ENCODE measurements around the gene MTG1.

The MTG1 gene, protein sequence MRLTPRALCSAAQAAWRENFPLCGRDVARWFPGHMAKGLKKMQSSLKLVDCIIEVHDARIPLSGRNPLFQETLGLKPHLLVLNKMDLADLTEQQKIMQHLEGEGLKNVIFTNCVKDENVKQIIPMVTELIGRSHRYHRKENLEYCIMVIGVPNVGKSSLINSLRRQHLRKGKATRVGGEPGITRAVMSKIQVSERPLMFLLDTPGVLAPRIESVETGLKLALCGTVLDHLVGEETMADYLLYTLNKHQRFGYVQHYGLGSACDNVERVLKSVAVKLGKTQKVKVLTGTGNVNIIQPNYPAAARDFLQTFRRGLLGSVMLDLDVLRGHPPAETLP

GRCh38 chr10:133394064-133394663 lies at the start of gene MTG1:
TSS of gene MTG1 (plus strand) at chr10:133394157. CDS start at chr10:133394221, 64 bp downstream.
- H3K36me3 ChIP-seq (ENCODE audit: control insufficient read depth in 1 of 2, insufficient read depth in 2 of 2, low read length in 2 of 2): peaks cover 6 to 27% of the 10 kb centered on the region in 2 donors
- no peaks in the 10 kb centered on the region for H3K27me3 ChIP-seq (ENCODE audit: low read depth, low read length)
- peaks cover 0 to 15% of the 10 kb centered on the region in 2 donors for H3K4me1 ChIP-seq (ENCODE audit: control insufficient read depth in 1 of 2, insufficient read depth in 2 of 2, low read length in 2 of 2)
- peak within 1 kb of the TSS; percentile 94 to 96 for H3K4me3 ChIP-seq (ENCODE audit: low read depth in 1 of 2, low read length in 2 of 2)
- H3K9me3 ChIP-seq (ENCODE audit: control insufficient read depth in 1 of 2, low read length in 2 of 2): no peaks in the 10 kb centered on the region
- peak within 1 kb of the TSS; percentile 87 for H3K27ac ChIP-seq (ENCODE audit: low read length)

GRCh38 chr10:133344236-133344635 lies 49.7 kb upstream of the MTG1 start:
- no peaks in the 10 kb centered on the region for H3K9me3 ChIP-seq (ENCODE audit: control insufficient read depth in 1 of 2, low read length in 2 of 2)
- no peak overlapping the region for H3K4me3 ChIP-seq (ENCODE audit: low read depth in 1 of 2, low read length in 2 of 2)
- no peak overlapping the region for H3K27ac ChIP-seq (ENCODE audit: low read length)
- no peaks in the 10 kb centered on the region for H3K27me3 ChIP-seq (ENCODE audit: low read depth, low read length)
- H3K36me3 ChIP-seq (ENCODE audit: control insufficient read depth in 1 of 2, insufficient read depth in 2 of 2, low read length in 2 of 2): no peaks in the 10 kb centered on the region
- peaks cover 0 to 5% of the 10 kb centered on the region in 2 donors for H3K4me1 ChIP-seq (ENCODE audit: control insufficient read depth in 1 of 2, insufficient read depth in 2 of 2, low read length in 2 of 2)

- Histone ChIP-seq H3K36me3 (ENCODE audit: control insufficient read depth in 1 of 2, insufficient read depth in 2 of 2, low read length in 2 of 2) (no peaks in the 10 kb centered on the region), H3K27ac (ENCODE audit: low read length) (no peak overlapping the region), H3K4me3 (ENCODE audit: low read depth in 1 of 2, low read length in 2 of 2) (no peak overlapping the region), H3K27me3 (ENCODE audit: low read depth, low read length) (no peaks in the 10 kb centered on the region), H3K9me3 (ENCODE audit: control insufficient read depth in 1 of 2, low read length in 2 of 2) (no peaks in the 10 kb centered on the region), H3K4me1 (ENCODE audit: control insufficient read depth in 1 of 2, insufficient read depth in 2 of 2, low read length in 2 of 2) (peaks cover 0 to 5% of the 10 kb centered on the region in 2 donors)
These were observed 47.5 kb upstream of the MTG1 start for GRCh38 chr10:133346413-133346812.

GRCh38 chr10:133347710-133348517 lies 46.0 kb upstream of the MTG1 start:
- no peaks in the 10 kb centered on the region for H3K9me3 ChIP-seq (ENCODE audit: control insufficient read depth in 1 of 2, low read length in 2 of 2)
- H3K27ac ChIP-seq (ENCODE audit: low read length): no peak overlapping the region
- no peaks in the 10 kb centered on the region for H3K36me3 ChIP-seq (ENCODE audit: control insufficient read depth in 1 of 2, insufficient read depth in 2 of 2, low read length in 2 of 2)
- H3K27me3 ChIP-seq (ENCODE audit: low read depth, low read length): no peaks in the 10 kb centered on the region
- peaks cover 0 to 5% of the 10 kb centered on the region in 2 donors for H3K4me1 ChIP-seq (ENCODE audit: control insufficient read depth in 1 of 2, insufficient read depth in 2 of 2, low read length in 2 of 2)
- H3K4me3 ChIP-seq (ENCODE audit: low read depth in 1 of 2, low read length in 2 of 2): peak overlapping the region in 1 of 2 donors; percentile 16

DNA sequence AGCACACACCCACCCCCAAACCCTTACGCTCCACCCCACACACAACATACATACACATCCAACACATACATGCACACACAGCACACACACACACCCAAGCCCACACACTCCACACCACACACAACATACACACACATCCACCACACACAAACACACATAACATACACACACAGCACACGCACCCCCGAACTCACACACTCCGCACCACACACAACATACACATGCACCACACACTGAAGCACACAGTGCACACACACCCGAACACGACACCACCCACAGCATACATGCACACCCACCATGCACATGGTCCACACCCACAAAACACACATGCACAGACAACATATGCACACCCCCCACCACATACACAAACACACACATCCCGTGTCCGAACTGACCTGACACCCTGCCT lies 44.8 kb upstream of the MTG1 start:
- H3K9me3 ChIP-seq (ENCODE audit: control insufficient read depth in 1 of 2, low read length in 2 of 2): no peaks in the 10 kb centered on the region
- H3K4me3 ChIP-seq (ENCODE audit: low read depth in 1 of 2, low read length in 2 of 2): no peak overlapping the region
- H3K36me3 ChIP-seq (ENCODE audit: control insufficient read depth in 1 of 2, insufficient read depth in 2 of 2, low read length in 2 of 2): no peaks in the 10 kb centered on the region
- H3K4me1 ChIP-seq (ENCODE audit: control insufficient read depth in 1 of 2, insufficient read depth in 2 of 2, low read length in 2 of 2): peaks cover 0 to 5% of the 10 kb centered on the region in 2 donors
- no peak overlapping the region for H3K27ac ChIP-seq (ENCODE audit: low read length)
- H3K27me3 ChIP-seq (ENCODE audit: low read depth, low read length): no peaks in the 10 kb centered on the region

DNA sequence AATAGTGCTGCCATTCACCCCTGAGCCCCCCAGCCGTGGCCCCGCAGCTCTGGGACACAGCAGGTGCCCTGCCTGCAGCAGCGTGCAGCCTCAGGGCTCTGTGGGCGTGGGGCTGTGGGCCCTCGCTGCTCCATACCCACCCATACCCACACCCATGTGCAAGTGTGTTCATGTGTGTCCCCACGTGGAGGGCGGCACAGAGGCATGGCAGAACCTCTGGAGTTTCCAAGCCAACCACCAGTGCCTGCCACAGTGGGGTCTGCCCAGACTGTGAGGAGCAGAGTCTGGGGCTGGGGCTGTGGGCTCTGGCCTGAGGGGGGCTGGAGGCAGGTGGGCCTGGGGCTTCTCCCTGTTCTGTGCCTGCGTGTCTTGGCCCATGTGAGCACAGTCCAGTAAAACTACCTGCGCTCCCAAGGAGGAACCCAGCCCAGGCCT lies 44.4 kb upstream of the MTG1 start:
- peaks cover 0 to 5% of the 10 kb centered on the region in 2 donors for H3K4me1 ChIP-seq (ENCODE audit: control insufficient read depth in 1 of 2, insufficient read depth in 2 of 2, low read length in 2 of 2)
- H3K9me3 ChIP-seq (ENCODE audit: control insufficient read depth in 1 of 2, low read length in 2 of 2): no peaks in the 10 kb centered on the region
- no peak overlapping the region for H3K4me3 ChIP-seq (ENCODE audit: low read depth in 1 of 2, low read length in 2 of 2)
- no peaks in the 10 kb centered on the region for H3K36me3 ChIP-seq (ENCODE audit: control insufficient read depth in 1 of 2, insufficient read depth in 2 of 2, low read length in 2 of 2)
- H3K27ac ChIP-seq (ENCODE audit: low read length): no peak overlapping the region
- H3K27me3 ChIP-seq (ENCODE audit: low read depth, low read length): no peaks in the 10 kb centered on the region

DNA sequence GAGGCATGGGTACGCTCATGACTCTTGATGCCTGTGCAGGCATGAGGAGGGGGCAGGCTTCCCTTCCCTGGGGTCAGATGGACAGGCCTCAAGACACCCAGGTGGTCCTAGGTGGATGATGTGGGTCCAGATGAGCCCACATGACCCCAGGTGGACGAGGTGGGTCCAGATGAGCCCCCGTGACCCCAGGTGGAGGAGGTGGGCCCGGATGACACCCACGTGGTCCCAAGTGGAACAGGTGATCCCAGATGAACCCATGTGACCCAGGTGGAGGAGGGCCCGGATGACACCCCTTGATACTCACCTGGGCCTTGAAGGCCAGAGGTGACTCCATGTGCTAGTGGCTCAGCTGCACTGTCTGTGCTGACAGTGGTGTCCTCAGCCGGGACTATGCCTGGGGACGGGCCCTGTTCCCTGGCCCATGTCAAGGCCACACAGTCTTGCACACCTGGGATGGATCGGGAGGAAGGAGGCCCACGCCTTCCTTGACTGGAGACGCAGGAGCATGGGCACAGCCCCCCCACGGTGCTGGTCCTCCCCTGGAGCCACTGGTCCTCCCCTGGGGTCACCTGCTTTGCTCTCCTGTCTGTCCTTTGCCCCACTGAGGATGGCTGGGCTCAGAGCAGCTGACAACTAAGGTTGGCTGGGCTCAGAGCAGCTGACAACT lies 43.5 kb upstream of the MTG1 start:
- H3K27ac ChIP-seq (ENCODE audit: low read length): no peak overlapping the region
- H3K4me1 ChIP-seq (ENCODE audit: control insufficient read depth in 1 of 2, insufficient read depth in 2 of 2, low read length in 2 of 2): peaks cover 0 to 5% of the 10 kb centered on the region in 2 donors
- no peaks in the 10 kb centered on the region for H3K36me3 ChIP-seq (ENCODE audit: control insufficient read depth in 1 of 2, insufficient read depth in 2 of 2, low read length in 2 of 2)
- no peaks in the 10 kb centered on the region for H3K9me3 ChIP-seq (ENCODE audit: control insufficient read depth in 1 of 2, low read length in 2 of 2)
- no peaks in the 10 kb centered on the region for H3K27me3 ChIP-seq (ENCODE audit: low read depth, low read length)
- H3K4me3 ChIP-seq (ENCODE audit: low read depth in 1 of 2, low read length in 2 of 2): no peak overlapping the region

DNA sequence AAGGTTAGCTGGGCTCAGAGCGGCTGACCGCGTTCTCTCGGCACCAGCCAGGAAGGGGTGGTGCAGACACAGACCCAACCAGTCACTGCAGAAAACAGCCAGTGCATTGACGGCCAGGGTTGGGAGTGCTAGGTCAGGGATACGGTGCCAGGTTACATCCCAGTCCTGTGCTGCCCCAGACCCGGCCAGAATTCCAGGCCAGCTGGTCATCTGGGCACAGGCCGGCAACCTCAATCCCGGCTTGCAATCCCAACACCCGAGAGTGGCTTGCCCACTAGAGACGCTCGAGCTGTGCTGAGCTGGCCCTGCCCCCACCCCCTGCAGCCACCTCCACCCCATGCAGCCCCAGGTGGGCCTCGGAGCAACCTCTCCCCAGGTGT lies 43.0 kb upstream of the MTG1 start:
- H3K27me3 ChIP-seq (ENCODE audit: low read depth, low read length): no peaks in the 10 kb centered on the region
- no peak overlapping the region for H3K4me3 ChIP-seq (ENCODE audit: low read depth in 1 of 2, low read length in 2 of 2)
- H3K27ac ChIP-seq (ENCODE audit: low read length): no peak overlapping the region
- no peaks in the 10 kb centered on the region for H3K9me3 ChIP-seq (ENCODE audit: control insufficient read depth in 1 of 2, low read length in 2 of 2)
- no peaks in the 10 kb centered on the region for H3K36me3 ChIP-seq (ENCODE audit: control insufficient read depth in 1 of 2, insufficient read depth in 2 of 2, low read length in 2 of 2)
- H3K4me1 ChIP-seq (ENCODE audit: control insufficient read depth in 1 of 2, insufficient read depth in 2 of 2, low read length in 2 of 2): peaks cover 0 to 5% of the 10 kb centered on the region in 2 donors

DNA sequence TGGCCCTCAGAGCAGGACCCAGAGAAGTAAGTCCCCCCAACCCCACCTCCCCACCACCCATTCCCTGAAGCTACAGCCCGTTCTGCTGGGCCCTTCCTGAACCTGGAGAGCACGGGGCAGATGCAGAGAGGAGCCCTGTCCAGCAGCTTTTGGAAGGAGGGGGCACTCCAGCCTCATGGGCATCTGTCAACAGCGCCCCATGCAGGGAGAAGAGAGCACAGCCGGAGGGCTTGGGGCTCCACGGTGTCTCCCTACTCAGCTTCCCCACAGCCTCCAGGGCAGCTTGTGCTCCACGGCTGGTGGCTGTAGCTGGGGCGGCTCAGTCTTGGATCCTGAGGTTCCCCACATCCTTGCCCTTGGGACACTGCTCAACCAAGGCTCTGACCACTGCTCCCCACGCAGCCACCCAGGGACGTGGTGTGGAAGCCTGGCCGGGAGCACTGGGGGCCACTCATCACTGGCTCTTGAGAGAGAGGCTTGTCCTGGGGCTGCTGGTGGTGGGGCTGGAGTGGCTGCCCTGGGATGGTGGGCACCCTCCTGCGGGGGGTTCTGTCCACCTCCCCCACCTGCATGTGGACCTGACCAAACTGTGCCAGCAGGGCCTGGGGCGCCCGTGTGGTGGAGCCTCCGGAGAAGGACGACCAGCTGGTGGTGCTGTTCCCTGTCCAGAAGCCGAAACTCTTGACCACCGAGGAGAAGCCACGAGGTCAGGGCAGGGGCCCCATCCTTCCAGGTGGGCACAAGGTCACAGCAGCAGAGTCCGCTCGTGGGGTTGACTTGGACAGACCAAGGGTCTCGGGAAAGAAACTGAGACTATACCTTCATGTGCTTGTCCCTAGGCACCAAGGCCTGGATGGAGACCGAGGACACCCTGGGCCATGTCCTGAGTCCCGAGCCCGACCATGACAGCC lies 42.3 kb upstream of the MTG1 start:
- H3K27ac ChIP-seq (ENCODE audit: low read length): no peak overlapping the region
- no peaks in the 10 kb centered on the region for H3K27me3 ChIP-seq (ENCODE audit: low read depth, low read length)
- no peak overlapping the region for H3K4me3 ChIP-seq (ENCODE audit: low read depth in 1 of 2, low read length in 2 of 2)
- no peaks in the 10 kb centered on the region for H3K9me3 ChIP-seq (ENCODE audit: control insufficient read depth in 1 of 2, low read length in 2 of 2)
- H3K4me1 ChIP-seq (ENCODE audit: control insufficient read depth in 1 of 2, insufficient read depth in 2 of 2, low read length in 2 of 2): peaks cover 0 to 12% of the 10 kb centered on the region in 2 donors
- H3K36me3 ChIP-seq (ENCODE audit: control insufficient read depth in 1 of 2, insufficient read depth in 2 of 2, low read length in 2 of 2): no peaks in the 10 kb centered on the region

DNA sequence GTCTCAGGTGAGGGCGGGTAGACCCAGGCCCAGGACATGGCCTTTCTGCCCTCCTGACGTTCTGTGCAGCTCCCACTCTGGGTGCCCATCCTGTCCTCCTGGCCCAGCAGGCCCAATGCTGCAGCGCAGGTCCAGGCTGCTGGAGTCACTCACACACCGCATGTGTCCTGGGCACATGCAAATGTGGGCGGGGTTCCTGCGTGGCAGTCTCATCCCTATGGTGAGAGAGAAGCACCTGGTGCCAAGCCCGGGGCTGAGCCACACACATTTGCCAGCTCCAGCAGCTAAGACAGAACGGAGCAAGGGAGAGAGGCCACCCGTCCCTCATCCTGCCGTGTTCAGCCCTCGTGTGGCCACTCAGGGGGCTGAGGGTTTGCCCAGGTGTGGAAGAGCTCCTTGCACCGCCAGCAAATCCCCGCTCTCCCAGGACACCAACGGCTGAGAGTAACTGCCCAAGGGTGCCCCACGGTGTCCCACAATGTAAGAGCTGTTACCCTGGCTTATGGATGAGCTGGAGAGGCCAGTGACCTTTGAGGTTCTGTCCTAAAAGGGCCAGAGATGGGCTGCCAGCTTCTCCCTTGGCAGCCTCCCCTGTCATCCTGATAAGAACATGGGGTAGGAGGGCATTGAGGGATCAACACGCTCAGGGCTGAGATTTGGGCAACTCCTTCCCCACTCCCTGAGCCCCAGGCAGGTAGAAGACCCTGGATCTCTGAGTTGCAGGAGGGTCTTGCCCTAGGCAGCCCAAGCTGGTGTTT lies 40.6 kb upstream of the MTG1 start:
- H3K27ac ChIP-seq (ENCODE audit: low read length): no peak overlapping the region
- H3K27me3 ChIP-seq (ENCODE audit: low read depth, low read length): no peaks in the 10 kb centered on the region

More for the DNA sequence above, 40.6 kb upstream of the MTG1 start:
- Histone ChIP-seq H3K36me3 (ENCODE audit: control insufficient read depth in 1 of 2, insufficient read depth in 2 of 2, low read length in 2 of 2) (no peaks in the 10 kb centered on the region), H3K4me1 (ENCODE audit: control insufficient read depth in 1 of 2, insufficient read depth in 2 of 2, low read length in 2 of 2) (peaks cover 0 to 18% of the 10 kb centered on the region in 2 donors), H3K9me3 (ENCODE audit: control insufficient read depth in 1 of 2, low read length in 2 of 2) (no peaks in the 10 kb centered on the region), H3K4me3 (ENCODE audit: low read depth in 1 of 2, low read length in 2 of 2) (no peak overlapping the region)
